Mesendoderm (in vitro differentiated cells): ENCODE results near the gene ADAMTS9.

Experiments used
- DNase-seq: peaks from one replicate; pipeline ENCODE4 v3.0.0; 2013
- H2AK5ac ChIP-seq: 2 replicates; pipeline ENCODE4 v1.6.1; 2013; ENCODE audit warnings: low read length, inconsistent platforms
- H2BK120ac ChIP-seq: 2 replicates; pipeline ENCODE4 v1.6.1; 2013; ENCODE audit warnings: low read depth, mild to moderate bottlenecking, low read length, moderate library complexity, mixed read lengths
- H2BK15ac ChIP-seq: replicated peaks from 2 replicates; pipeline ENCODE4 v1.6.1; 2013; ENCODE audit warnings: low read depth, mild to moderate bottlenecking, moderate library complexity
- H2BK5ac ChIP-seq: 2 replicates; pipeline ENCODE4 v1.6.1; 2013; ENCODE audit warnings: low read length, inconsistent platforms
- H3K18ac ChIP-seq: 2 replicates; pipeline ENCODE4 v1.6.1; 2013; ENCODE audit warnings: mild to moderate bottlenecking, low read length, mixed read lengths
- H3K23ac ChIP-seq: one replicate; pipeline ENCODE4 v1.6.1; 2013; ENCODE audit warnings: low read length
- H3K27ac ChIP-seq: 2 replicates; pipeline ENCODE4 v1.5.1; 2013; ENCODE audit warnings: low read depth, mild to moderate bottlenecking, inconsistent platforms, low read length, moderate library complexity
- H3K27me3 ChIP-seq: 2 replicates; pipeline ENCODE4 v1.6.1; 2013; ENCODE audit warnings: low read length, control low read depth, mild to moderate bottlenecking, inconsistent platforms; ENCODE audit not compliant: insufficient read depth, poor library complexity
- H3K36me3 ChIP-seq: 2 replicates; pipeline ENCODE4 v1.6.1; 2013; ENCODE audit warnings: low read length, inconsistent platforms; ENCODE audit not compliant: control insufficient read depth, insufficient read depth
- H3K4ac ChIP-seq: one replicate; pipeline ENCODE4 v1.6.1; 2013; ENCODE audit warnings: low read depth, mild to moderate bottlenecking, low read length, moderate library complexity
- H3K4me1 ChIP-seq: 2 replicates; pipeline ENCODE4 v1.6.1; 2013; ENCODE audit warnings: low read depth, low read length, inconsistent platforms; ENCODE audit not compliant: control insufficient read depth
- H3K4me2 ChIP-seq: 2 replicates; pipeline ENCODE4 v1.6.1; 2013; ENCODE audit warnings: low read length
- H3K4me3 ChIP-seq: 2 replicates; pipeline ENCODE4 v1.5.1; 2013; ENCODE audit warnings: mild to moderate bottlenecking, low read length
- H3K56ac ChIP-seq: one replicate; pipeline ENCODE4 v1.6.1; 2013; ENCODE audit warnings: low read length
- H3K79me1 ChIP-seq: 2 replicates; pipeline ENCODE4 v1.6.1; 2013; ENCODE audit warnings: low read length, inconsistent platforms
- H3K79me2 ChIP-seq: 2 replicates; pipeline ENCODE4 v1.6.1; 2013; ENCODE audit warnings: mild to moderate bottlenecking, low read length; ENCODE audit not compliant: control insufficient read depth, insufficient read depth
- H3K9ac ChIP-seq: 2 replicates; pipeline ENCODE4 v1.6.1; 2013; ENCODE audit warnings: low read length, inconsistent platforms
- H4K5ac ChIP-seq: one replicate; pipeline ENCODE4 v1.6.1; 2013; ENCODE audit warnings: low read length
- H4K8ac ChIP-seq: one replicate; pipeline ENCODE4 v1.6.1; 2013; ENCODE audit warnings: low read depth, mild to moderate bottlenecking, control low read depth, low read length, moderate library complexity
- WGBS: extraction: QIAGEN DNeasy Blood & Tissue Kit; methylation state at CpG from one replicate; pipeline ENCODE4 v1.1.7; 2013; ENCODE audit warnings: low lambda C conversion rate, missing lambda C conversion rate; ENCODE audit not compliant: insufficient coverage; ENCODE audit errors: extremely low coverage; 5-methylcytosine and 5-hydroxymethylcytosine counted together

ADAMTS9 gene

DNA sequence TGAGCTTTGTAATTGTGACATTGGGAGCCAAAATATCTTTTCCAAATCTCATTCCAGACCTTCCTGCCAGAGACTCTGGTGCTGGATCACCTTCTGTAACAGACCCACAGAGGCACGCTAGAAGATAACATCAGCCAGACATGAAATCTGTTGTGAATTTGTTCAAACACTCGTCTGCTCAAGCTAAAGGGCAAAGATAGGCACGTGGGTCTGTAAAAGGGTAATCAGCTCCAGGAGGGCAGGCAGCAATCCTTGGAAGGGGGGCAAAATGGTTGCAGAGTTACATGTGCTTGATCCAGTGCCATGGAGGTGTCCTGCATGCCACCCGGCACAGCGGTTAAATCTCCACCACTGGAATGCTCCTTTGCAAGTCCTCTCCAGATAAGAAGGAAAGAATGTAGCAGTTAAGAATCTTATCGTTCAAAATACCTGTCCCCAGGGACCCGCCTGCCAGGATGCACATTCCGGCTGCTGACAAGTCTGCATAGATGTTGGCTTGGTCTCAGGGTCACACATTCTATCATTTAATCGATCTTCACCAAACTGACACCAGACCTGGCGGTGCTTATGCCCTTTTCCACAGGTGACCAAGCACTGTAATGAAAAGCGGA is 74.8 kb downstream of the ADAMTS9 start:
- Histone ChIP-seq H2BK15ac (no peak overlapping the region), H4K5ac (no peak overlapping the region), H3K23ac (no peak overlapping the region), H3K27me3 (no peaks in the 10 kb centered on the region), H3K4me1 (no peaks in the 10 kb centered on the region), H2BK120ac (no peak overlapping the region), H3K4ac (no peak overlapping the region), H2AK5ac (no peak overlapping the region), H3K27ac (no peak overlapping the region), H3K4me2 (no peak overlapping the region), H3K79me1 (no peaks in the 10 kb centered on the region), H3K79me2 (no peaks in the 10 kb centered on the region), H3K56ac (no peak overlapping the region), H3K4me3 (no peak overlapping the region), H4K8ac (no peak overlapping the region), H3K9ac (no peak overlapping the region), H3K18ac (no peak overlapping the region), H3K36me3 (no peaks in the 10 kb centered on the region), H2BK5ac (no peak overlapping the region)
- WGBS, result no CpG with 5 or more reads among the region's 11 CpGs
- peak; percentile 93 for DNase-seq

DNA sequence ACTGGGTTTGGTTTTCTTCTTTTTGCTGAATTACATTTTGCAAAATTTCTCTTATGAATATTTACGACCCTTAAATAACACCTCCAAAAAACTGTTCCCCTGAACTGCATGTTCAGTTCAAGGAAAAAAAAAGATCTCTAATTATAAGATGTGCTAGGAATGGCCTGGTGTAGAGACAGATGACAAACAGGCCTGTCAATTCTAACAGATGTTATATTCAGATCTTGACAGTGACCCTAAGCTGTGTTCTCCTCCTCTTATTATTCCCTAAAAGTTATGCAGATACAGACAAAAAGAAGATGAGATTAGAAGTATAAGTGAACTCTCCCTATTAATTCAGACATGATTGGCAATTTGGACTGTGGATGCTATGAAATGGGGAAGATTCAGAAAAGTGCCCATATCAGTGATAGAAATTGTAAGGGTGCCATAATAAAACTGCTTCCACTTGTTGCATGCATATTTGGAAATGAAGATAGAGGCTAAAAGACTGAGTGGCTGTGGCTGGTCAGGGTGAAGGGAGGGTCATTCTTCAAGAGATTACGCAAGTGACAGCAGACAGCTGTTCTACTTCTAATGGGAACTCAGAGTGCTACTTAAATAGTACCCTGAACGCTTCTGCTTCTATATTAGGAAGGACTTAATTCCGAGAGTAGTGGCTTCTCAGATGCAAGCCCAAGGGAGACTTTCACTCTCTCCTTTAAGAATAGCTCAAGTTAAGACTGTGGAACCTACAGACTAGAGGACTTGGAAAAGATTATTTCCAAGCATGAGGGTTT is 75.5 kb downstream of the ADAMTS9 start:
- no CpG with 5 or more reads among the region's 4 CpGs for whole genome bisulfite sequencing
- no peak overlapping the region for H4K5ac ChIP-seq

DNA sequence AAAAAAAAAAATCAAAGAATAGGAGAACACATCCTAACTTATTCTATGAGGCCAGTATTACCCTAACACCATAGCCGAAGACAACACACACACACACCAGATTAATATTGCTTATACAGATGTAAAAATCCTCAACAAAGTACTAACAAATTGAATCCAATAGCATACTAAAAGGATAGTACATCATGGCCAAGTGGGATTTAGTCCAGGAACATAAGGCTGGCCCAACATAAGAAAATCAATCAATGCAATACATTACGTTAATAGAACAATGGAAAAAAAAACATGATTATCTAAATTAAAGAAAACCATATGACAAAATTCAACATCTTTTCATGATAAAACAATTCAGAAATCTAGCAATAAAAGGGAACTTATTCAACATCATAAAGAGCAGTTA is 79.1 kb downstream of the ADAMTS9 start:
- Histone ChIP-seq H3K79me1 (no peaks in the 10 kb centered on the region), H4K5ac (no peak overlapping the region), H3K4ac (no peak overlapping the region), H3K4me3 (no peak overlapping the region), H4K8ac (no peak overlapping the region), H3K79me2 (no peaks in the 10 kb centered on the region), H2BK15ac (no peak overlapping the region), H2BK120ac (no peak overlapping the region), H3K56ac (no peak overlapping the region), H3K27me3 (no peaks in the 10 kb centered on the region), H3K4me1 (no peaks in the 10 kb centered on the region), H3K9ac (no peak overlapping the region), H2BK5ac (no peak overlapping the region), H2AK5ac (no peak overlapping the region), H3K27ac (no peak overlapping the region), H3K4me2 (no peak overlapping the region), H3K36me3 (no peaks in the 10 kb centered on the region), H3K23ac (no peak overlapping the region), H3K18ac (no peak overlapping the region)
- no CpG with 5 or more reads among the region's 2 CpGs for WGBS
- DNase-seq, result no peak

More for the DNA sequence above, 75.5 kb downstream of the ADAMTS9 start:
- H3K27me3 ChIP-seq, result no peaks in the 10 kb centered on the region
- no peak overlapping the region for H3K27ac ChIP-seq
- peak; percentile 6 for DNase-seq
- H3K36me3 ChIP-seq, result no peaks in the 10 kb centered on the region
- no peak overlapping the region for H3K4ac ChIP-seq
- no peak overlapping the region for H2BK5ac ChIP-seq
- H3K4me3 ChIP-seq, result no peak overlapping the region
- H3K56ac ChIP-seq, result no peak overlapping the region
- H3K4me1 ChIP-seq, result no peaks in the 10 kb centered on the region
- no peak overlapping the region for H3K4me2 ChIP-seq
- H2AK5ac ChIP-seq, result no peak overlapping the region
- H3K23ac ChIP-seq, result no peak overlapping the region
- no peaks in the 10 kb centered on the region for H3K79me1 ChIP-seq
- no peak overlapping the region for H4K8ac ChIP-seq
- H2BK120ac ChIP-seq, result no peak overlapping the region
- H3K9ac ChIP-seq, result no peak overlapping the region
- no peak overlapping the region for H3K18ac ChIP-seq
- H2BK15ac ChIP-seq, result no peak overlapping the region
- H3K79me2 ChIP-seq, result no peaks in the 10 kb centered on the region

DNA sequence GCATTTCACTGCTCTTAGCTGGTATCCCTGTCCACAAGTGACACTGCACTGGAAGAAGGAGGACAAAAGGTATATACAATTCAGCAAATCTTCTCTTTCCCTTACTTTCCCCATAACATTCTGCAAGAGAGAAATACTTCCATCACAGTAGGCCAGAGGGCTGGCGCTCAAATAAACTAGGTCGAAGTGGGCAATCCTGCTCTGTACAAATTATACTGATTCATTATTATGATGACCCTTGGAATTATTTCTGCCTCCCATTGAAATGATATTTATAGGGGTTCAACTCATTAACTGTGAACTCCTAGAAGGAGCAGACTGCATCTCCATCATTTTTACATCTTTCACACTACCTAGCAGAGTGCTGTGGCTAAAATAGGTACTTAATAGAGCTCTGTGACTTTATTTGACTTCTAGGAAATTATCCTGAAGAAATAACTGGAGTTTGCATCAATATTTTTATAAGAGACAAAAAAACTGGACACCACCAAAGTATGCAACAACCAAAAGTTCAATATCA is 80.7 kb downstream of the ADAMTS9 start:
- Histone ChIP-seq H2BK15ac (no peak overlapping the region), H2AK5ac (no peak overlapping the region), H3K18ac (no peak overlapping the region), H4K8ac (no peak overlapping the region), H2BK5ac (no peak overlapping the region), H3K4me1 (no peaks in the 10 kb centered on the region), H3K9ac (no peak overlapping the region), H3K4me3 (no peak overlapping the region), H3K36me3 (no peaks in the 10 kb centered on the region), H3K23ac (no peak overlapping the region), H3K4me2 (no peak overlapping the region), H3K79me1 (no peaks in the 10 kb centered on the region), H3K27me3 (no peaks in the 10 kb centered on the region), H3K27ac (no peak overlapping the region), H3K4ac (no peak overlapping the region), H3K56ac (no peak overlapping the region), H4K5ac (no peak overlapping the region), H2BK120ac (no peak overlapping the region), H3K79me2 (no peaks in the 10 kb centered on the region)
- no peak for DNase-seq
- no CpG with 5 or more reads among the region's 2 CpGs for WGBS

DNA sequence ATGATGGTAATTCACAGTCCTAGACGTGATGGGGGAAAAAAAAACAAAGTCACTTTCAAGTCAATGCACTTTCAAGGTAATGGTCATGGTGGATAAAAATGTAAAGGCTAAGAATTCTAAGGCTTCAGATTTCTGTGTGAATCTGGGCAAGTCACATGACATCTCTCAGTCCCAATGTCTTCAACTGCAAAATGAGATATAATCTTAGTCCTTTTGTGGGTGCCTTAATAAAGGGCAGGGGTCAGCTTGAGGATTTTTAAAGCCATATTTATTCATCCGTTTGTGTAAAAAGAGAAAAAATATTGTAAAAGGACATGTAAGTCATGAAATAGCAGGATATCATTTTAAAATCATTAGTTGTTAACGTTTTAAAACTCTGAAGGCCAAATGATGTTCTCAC is 83.5 kb downstream of the ADAMTS9 start:
- no CpG with 5 or more reads among the region's 3 CpGs for WGBS
- H2BK5ac ChIP-seq, result no peak overlapping the region
- no peak overlapping the region for H3K23ac ChIP-seq
- no peak overlapping the region for H2AK5ac ChIP-seq
- no peak overlapping the region for H4K8ac ChIP-seq
- H2BK15ac ChIP-seq, result no peak overlapping the region
- no peak overlapping the region for H3K4me3 ChIP-seq
- no peak overlapping the region for H3K27ac ChIP-seq
- no peaks in the 10 kb centered on the region for H3K27me3 ChIP-seq
- H3K9ac ChIP-seq, result no peak overlapping the region
- no peak overlapping the region for H2BK120ac ChIP-seq
- H4K5ac ChIP-seq, result no peak overlapping the region
- H3K36me3 ChIP-seq, result no peaks in the 10 kb centered on the region
- no peak overlapping the region for H3K4me2 ChIP-seq
- DNase-seq, result no peak
- H3K4ac ChIP-seq, result no peak overlapping the region
- no peaks in the 10 kb centered on the region for H3K4me1 ChIP-seq
- H3K18ac ChIP-seq, result no peak overlapping the region
- H3K79me2 ChIP-seq, result no peaks in the 10 kb centered on the region
- H3K56ac ChIP-seq, result no peak overlapping the region
- no peaks in the 10 kb centered on the region for H3K79me1 ChIP-seq
